G401.6 (cell line): Measurements from ENCODE around the gene GNAT2.

Experiments used
- FAIRE-seq: peaks from 2 replicates; lab custom pipeline; 2012; peaks lifted over from hg19 to GRCh38; lab: Jason Lieb, UNC

GNAT2 gene

GRCh38 chr1:109627692-109628399, 8.4 kb upstream of the GNAT2 start:
- FAIRE-seq, result no peak

GRCh38 chr1:109626682-109627408, 7.4 kb upstream of the GNAT2 start:
- no peak for FAIRE-seq

- FAIRE-seq, result no peak
Measured at GRCh38 chr1:109625601-109626560, 6.5 kb upstream of the GNAT2 start.

GRCh38 chr1:109625176-109625575, 5.8 kb upstream of the GNAT2 start:
- FAIRE-seq, result no peak

- FAIRE-seq, result no peak
Measured at GRCh38 chr1:109624201-109625010, 5.0 kb upstream of the GNAT2 start.

GRCh38 chr1:109623601-109624161, 4.3 kb upstream of the GNAT2 start:
- no peak for FAIRE-seq

- FAIRE-seq, result no peak
Measured at GRCh38 chr1:109622895-109623294, 3.5 kb upstream of the GNAT2 start.

- no peak for FAIRE-seq
Measured at GRCh38 chr1:109622137-109622892, 2.9 kb upstream of the GNAT2 start.

GRCh38 chr1:109621379-109622136, 2.1 kb upstream of the GNAT2 start:
- FAIRE-seq, result no peak

- FAIRE-seq, result no peak
Measured at GRCh38 chr1:109620841-109621286, 1.4 kb upstream of the GNAT2 start.

- no peak for FAIRE-seq
Measured at GRCh38 chr1:109620401-109620791, 980 bp upstream of the GNAT2 start.

- FAIRE-seq, result no peak
Measured at GRCh38 chr1:109618661-109619575, 498 bp downstream of the GNAT2 start.

- no peak for FAIRE-seq
Measured at GRCh38 chr1:109617291-109617801, 2.1 kb downstream of the GNAT2 start.

GRCh38 chr1:109616391-109616790, 3.0 kb downstream of the GNAT2 start:
- FAIRE-seq, result no peak

GRCh38 chr1:109615879-109616278, 3.5 kb downstream of the GNAT2 start:
- no peak for FAIRE-seq

GRCh38 chr1:109613361-109614147, 5.9 kb downstream of the GNAT2 start:
- FAIRE-seq, result no peak

GRCh38 chr1:109611308-109611990, 8.0 kb downstream of the GNAT2 start:
- no peak for FAIRE-seq
